Vagina (tissue), 2 donors: Measurements from ENCODE around the gene WNT9A. TPM values are rescaled to one million over a fixed set of nuclear protein-coding genes. Genes with fewer than 3 reads are reported as not detected.

Experiments used
- DNase-seq, 2 donors: peaks; one replicate each; pipeline ENCODE4 v3.0.0-alpha.2; 2017; ENCODE audit errors: extremely low spot score in 2 of 2
- H3K27ac ChIP-seq: fragments of 200-600 bp; sonication (generic); one replicate; pipeline ENCODE4 v1.5.1; 2019
- H3K27me3 ChIP-seq: fragments of 200-600 bp; sonication (generic); one replicate; pipeline ENCODE4 v1.5.1; 2019
- H3K36me3 ChIP-seq, 2 donors: fragments of 200-600 bp; sonication (generic); one replicate each; pipeline ENCODE4 v1.5.1; 2017 to 2019
- H3K4me1 ChIP-seq: fragments of 200-600 bp; sonication (generic); one replicate; pipeline ENCODE4 v1.5.1; 2019
- H3K4me3 ChIP-seq, 2 donors: fragments of 200-600 bp; sonication (generic); 1 replicate in 1 of 2; 2 replicates in 1 of 2; pipeline ENCODE4 v1.5.1; 2016 to 2019
- H3K9me3 ChIP-seq: fragments of 200-600 bp; sonication (generic); one replicate; pipeline ENCODE4 v1.5.1; 2019
- CTCF ChIP-seq, 3 experiments: fragments of 450-650 bp in 2 of 3; fragments of 200-600 bp in 1 of 3; sonication (generic) in 1 of 3; IDR thresholded peaks; one replicate each; pipeline ENCODE4 v1.5.1; 2017 to 2019; ENCODE audit warnings: antibody characterized with exemption in 3 of 3, mild to moderate bottlenecking in 2 of 3, moderate library complexity in 2 of 3
- POLR2A ChIP-seq, 2 donors: fragments of 450-650 bp; IDR thresholded peaks; one replicate each; pipeline ENCODE4 v1.6.1; 2017; ENCODE audit warnings: antibody characterized with exemption in 2 of 2, mild to moderate bottlenecking in 2 of 2, moderate library complexity in 2 of 2
- POLR2AphosphoS5 ChIP-seq, 2 donors: sonication (generic); formaldehyde crosslinking; IDR thresholded peaks; one replicate each; pipeline ENCODE4 v1.9.0; 2017; ENCODE audit warnings: antibody characterized with exemption in 2 of 2, mild to moderate bottlenecking in 2 of 2, low read depth in 1 of 2; ENCODE audit not compliant: insufficient read depth in 1 of 2
- intact Hi-C: fragments of 100-400 bp; cut with DNase I; formaldehyde crosslinking; loops from one replicate; pipeline ENCODE4 v1.15.1; 2023
- total RNA-seq: library from RNA; depleted of rRNA; stranded (reverse); fragments of >200 nt; gene quantifications from one replicate; pipeline ENCODE4 v1.2.3, GENCODE V29; 2016

WNT9A gene
- total RNA-seq, 1 donor from 2014 or later = 2.9 TPM

- H3K9me3 ChIP-seq = no peaks in the 10 kb centered on the region
- TF ChIP-seq POLR2AphosphoS5 (IDR thresholded peaks at IDR 0.05; ENCODE audit: insufficient read depth in 1 of 2, low read depth in 1 of 2) = peak; percentile 55 to 72
- no peak for TF ChIP-seq CTCF (IDR thresholded peaks at IDR 0.05)
- TF ChIP-seq POLR2A (IDR thresholded peaks at IDR 0.05) = no peak
- no peaks in the 10 kb centered on the region for H3K36me3 ChIP-seq
- no peak for DNase-seq
- H3K27me3 ChIP-seq = no peaks in the 10 kb centered on the region
- peak overlapping the region; percentile 64 to 80 for H3K4me3 ChIP-seq
- H3K4me1 ChIP-seq = peaks cover 36% of the 10 kb centered on the region
- peak overlapping the region; percentile 77 for H3K27ac ChIP-seq
- intact Hi-C loops = no loop called here
Observed at GRCh38 chr1:227945891-227946623, 1.7 kb downstream of the WNT9A start.

DNA sequence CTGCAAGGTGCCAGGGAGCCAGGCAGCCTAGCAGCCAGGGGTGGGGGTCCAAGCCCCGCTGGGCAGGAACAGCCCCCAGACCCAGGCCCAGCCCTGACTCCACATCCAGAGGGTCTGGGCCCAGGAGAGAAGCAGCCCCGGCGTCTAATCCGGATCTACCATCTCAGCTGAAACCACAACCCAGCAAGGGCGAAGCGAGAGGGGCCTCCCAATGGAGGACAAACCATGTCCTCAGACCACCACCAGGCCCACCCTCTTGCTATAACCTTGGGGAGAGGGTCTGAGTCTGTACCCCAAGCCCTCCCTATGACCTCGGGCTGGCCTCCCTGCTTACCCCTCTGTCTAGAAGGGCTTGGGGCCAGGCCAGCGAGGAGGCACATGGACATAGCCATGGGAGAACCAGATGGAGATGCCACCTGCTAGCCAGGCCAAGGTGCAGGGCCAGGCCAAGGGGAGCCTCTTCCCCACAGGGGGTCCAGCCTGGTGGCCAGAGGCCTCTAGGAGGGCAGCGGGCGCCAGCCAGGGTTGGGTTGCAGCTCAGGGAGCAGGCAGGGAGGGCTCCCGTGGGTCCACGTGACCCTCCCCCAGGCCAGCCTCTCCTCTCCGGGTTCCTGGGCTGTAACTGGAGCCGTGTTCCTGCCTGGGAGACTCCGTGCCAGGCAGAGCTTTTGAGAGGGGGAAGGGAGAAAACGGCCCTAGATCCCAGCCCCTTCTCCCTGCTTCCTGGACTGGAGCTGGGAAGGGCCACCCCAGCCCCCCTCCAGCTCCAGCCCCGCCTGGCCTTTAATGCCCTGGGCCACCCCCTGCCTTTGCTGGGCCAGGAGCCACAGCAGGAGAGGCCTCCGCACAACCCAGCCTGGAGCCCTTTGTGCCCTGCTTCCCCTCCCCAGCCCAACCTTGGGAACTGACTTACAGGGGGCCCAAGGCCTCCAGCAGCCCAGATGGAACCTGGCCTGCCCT, 2.5 kb downstream of the WNT9A start:
- no peaks in the 10 kb centered on the region for H3K27me3 ChIP-seq
- DNase-seq = no peak
- H3K36me3 ChIP-seq = no peaks in the 10 kb centered on the region
- H3K27ac ChIP-seq = peak overlapping the region; percentile 77
- intact Hi-C loops = no loop called here
- peaks cover 36% of the 10 kb centered on the region for H3K4me1 ChIP-seq
- TF ChIP-seq POLR2AphosphoS5 (IDR thresholded peaks at IDR 0.05; ENCODE audit: insufficient read depth in 1 of 2, low read depth in 1 of 2) (no peak), POLR2A (IDR thresholded peaks at IDR 0.05) (no peak), CTCF (IDR thresholded peaks at IDR 0.05) (no peak)
- H3K4me3 ChIP-seq = peak overlapping the region in 1 of 2 donors; percentile 80
- H3K9me3 ChIP-seq = no peaks in the 10 kb centered on the region

GRCh38 chr1:227944090-227944930, 3.4 kb downstream of the WNT9A start:
- Histone ChIP-seq H3K9me3 (no peaks in the 10 kb centered on the region), H3K27ac (peak overlapping the region; percentile 21), H3K36me3 (no peaks in the 10 kb centered on the region), H3K4me1 (peaks cover 36% of the 10 kb centered on the region), H3K4me3 (no peak overlapping the region), H3K27me3 (no peaks in the 10 kb centered on the region)
- no peak for DNase-seq
- TF ChIP-seq POLR2AphosphoS5 (IDR thresholded peaks at IDR 0.05; ENCODE audit: insufficient read depth in 1 of 2, low read depth in 1 of 2) = no peak
- TF ChIP-seq CTCF (IDR thresholded peaks at IDR 0.05) = no peak
- TF ChIP-seq POLR2A (IDR thresholded peaks at IDR 0.05) = no peak
- intact Hi-C loops = no loop called here

DNA sequence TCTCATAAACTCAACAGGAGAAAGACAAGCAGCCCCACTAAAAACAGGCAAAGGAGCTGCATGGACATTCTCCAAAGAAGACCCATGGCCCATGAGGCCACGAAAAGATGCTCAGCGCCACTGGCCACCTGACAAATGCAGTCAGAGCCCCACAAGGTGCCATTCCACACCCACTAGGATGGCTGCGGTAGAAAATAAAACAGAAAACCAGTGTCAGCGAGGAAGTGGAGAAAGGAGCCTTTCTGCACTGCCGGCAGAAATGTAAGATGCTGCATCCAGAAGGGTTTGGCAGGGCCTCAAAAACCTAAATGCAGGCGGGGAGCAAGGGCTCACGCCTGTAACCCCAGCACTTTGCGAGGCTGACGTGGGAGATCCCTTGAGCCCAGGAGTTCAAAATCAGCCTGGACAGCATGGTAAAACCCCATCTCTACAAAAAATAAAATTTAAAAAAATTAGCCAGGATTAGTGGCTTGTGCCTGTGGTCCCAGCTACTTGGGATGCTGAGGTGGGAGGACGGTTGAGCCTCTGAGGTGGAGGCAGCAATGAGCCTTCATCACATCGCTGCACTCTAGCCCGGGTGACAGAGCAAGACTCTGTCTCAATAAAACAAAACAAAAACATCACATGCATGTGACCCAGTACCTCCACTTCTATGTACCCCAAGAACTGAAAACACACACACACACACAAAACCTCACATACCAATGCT, 4.2 kb downstream of the WNT9A start:
- Histone ChIP-seq H3K9me3 (no peaks in the 10 kb centered on the region), H3K27me3 (no peaks in the 10 kb centered on the region), H3K27ac (no peak overlapping the region), H3K4me1 (peaks cover 28% of the 10 kb centered on the region), H3K4me3 (no peak overlapping the region), H3K36me3 (no peaks in the 10 kb centered on the region)
- no peak for DNase-seq
- intact Hi-C loops = no loop called here
- TF ChIP-seq POLR2A (IDR thresholded peaks at IDR 0.05) (no peak), POLR2AphosphoS5 (IDR thresholded peaks at IDR 0.05; ENCODE audit: insufficient read depth in 1 of 2, low read depth in 1 of 2) (no peak), CTCF (IDR thresholded peaks at IDR 0.05) (no peak)
